Measurements from ENCODE around the gene DCLK3.

DCLK3 gene

DNA sequence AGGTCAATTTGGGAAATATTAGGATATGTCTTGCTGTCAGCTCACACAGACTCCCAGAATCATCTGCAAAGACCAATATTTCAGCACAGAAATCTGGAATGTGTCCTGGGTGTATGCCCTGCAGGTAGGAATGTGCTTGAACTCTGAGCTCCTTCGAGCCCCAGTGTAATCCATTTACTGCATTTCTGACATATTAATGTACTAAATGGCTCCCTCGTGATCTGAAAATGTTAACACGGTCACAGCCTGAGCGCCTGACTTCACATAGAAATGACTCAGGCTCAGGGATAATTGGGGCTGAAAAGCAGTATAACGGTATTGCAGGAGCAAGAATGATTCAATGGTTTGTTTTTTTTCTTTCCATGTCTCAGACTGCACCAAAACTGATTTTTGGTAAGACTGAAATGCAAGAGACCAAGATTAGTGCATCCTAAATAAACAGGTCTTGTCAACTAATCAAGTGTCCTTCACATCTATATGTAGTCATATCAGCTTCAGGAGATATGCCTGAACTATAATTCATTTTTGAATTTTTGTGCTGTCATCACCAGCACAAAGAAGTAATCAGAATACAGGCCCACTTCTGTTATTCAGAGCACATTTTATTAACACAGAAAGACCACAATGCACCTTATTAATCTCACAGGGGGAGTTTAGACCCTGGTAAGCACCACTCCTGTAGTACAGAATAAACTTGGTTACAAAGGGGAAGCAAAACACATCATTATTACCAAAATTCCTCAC is 49.8 kb downstream of the DCLK3 start:
- no peaks in the 10 kb centered on the region for H3K79me2 ChIP-seq (ENCODE audit: control insufficient read depth, insufficient read depth, low read length, poor library complexity)
- no peaks in the 10 kb centered on the region for H3K27me3 ChIP-seq (ENCODE audit: insufficient read depth, low read length)
- no peak overlapping the region for H3K9ac ChIP-seq (ENCODE audit: low read length)
- WGBS (ENCODE audit: extremely low coverage, insufficient coverage, insufficient read length) = no CpG with 5 or more reads among the region's 5 CpGs
- no peak overlapping the region for H2BK5ac ChIP-seq (ENCODE audit: low read depth, low read length, poor library complexity)
- H3K4ac ChIP-seq (ENCODE audit: low read depth, low read length) = no peak overlapping the region
- H4K12ac ChIP-seq (ENCODE audit: low read depth, low read length) = no peak overlapping the region
- H2BK12ac ChIP-seq (ENCODE audit: low read length) = no peak overlapping the region
- H3K27ac ChIP-seq (ENCODE audit: low read depth, low read length) = no peak overlapping the region
- no peaks in the 10 kb centered on the region for H3K9me3 ChIP-seq (ENCODE audit: insufficient read depth, low read depth, low read length)
- no peak overlapping the region for H4K91ac ChIP-seq (ENCODE audit: low read depth, low read length)
- H4K8ac ChIP-seq (ENCODE audit: low read depth, low read length) = no peak overlapping the region
- H2BK120ac ChIP-seq (ENCODE audit: insufficient read depth, low read length, poor library complexity) = no peak overlapping the region
- no peak overlapping the region for H3K4me2 ChIP-seq (ENCODE audit: low read length)
- no peaks in the 10 kb centered on the region for H3K36me3 ChIP-seq (ENCODE audit: control insufficient read depth in 1 of 2, insufficient read depth in 2 of 2, low read length in 2 of 2)
- H2AK5ac ChIP-seq (ENCODE audit: low read length) = no peak overlapping the region
- no peak overlapping the region for H3K4me3 ChIP-seq (ENCODE audit: low read depth, low read length)
- H3K79me1 ChIP-seq (ENCODE audit: low read length) = no peaks in the 10 kb centered on the region
- no peak overlapping the region for H2AFZ ChIP-seq (ENCODE audit: insufficient read depth, low read length, poor library complexity)
- no peak overlapping the region for H3K18ac ChIP-seq (ENCODE audit: low read length)
- peaks cover 0 to 3% of the 10 kb centered on the region in 2 experiments for H3K4me1 ChIP-seq (ENCODE audit: control insufficient read depth in 1 of 2, insufficient read depth in 2 of 2, low read length in 2 of 2)
- no peak overlapping the region for H3K14ac ChIP-seq (ENCODE audit: low read length)
- DNase-seq = peak; percentile 70 to 87
- H3K23ac ChIP-seq (ENCODE audit: low read length) = no peak overlapping the region

DNA sequence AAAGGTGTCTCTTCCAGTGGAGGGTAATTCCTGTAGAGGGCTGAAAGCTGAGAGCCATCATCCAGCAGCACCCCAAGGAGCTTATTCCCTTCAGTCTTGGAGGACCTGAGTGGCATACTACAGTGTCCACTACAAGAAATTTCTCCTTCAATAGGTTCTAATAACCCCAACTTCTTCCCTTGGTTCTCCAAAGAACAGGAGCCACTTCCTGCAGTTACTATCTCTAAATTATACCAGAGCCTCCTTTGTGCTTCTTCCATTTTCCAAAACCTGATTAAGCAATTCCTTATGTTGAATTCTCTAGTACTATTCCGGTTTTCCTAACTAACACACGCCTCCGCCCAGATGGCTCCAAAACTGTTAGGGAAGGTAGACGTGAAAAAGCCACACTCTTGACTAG is 50.4 kb downstream of the DCLK3 start:
- Histone ChIP-seq H4K8ac (ENCODE audit: low read depth, low read length) (no peak overlapping the region), H3K79me2 (ENCODE audit: control insufficient read depth, insufficient read depth, low read length, poor library complexity) (no peaks in the 10 kb centered on the region), H3K4me2 (ENCODE audit: low read length) (no peak overlapping the region), H3K9me3 (ENCODE audit: insufficient read depth, low read depth, low read length) (no peaks in the 10 kb centered on the region), H3K4me3 (ENCODE audit: low read depth, low read length) (no peak overlapping the region), H3K14ac (ENCODE audit: low read length) (no peak overlapping the region), H3K18ac (ENCODE audit: low read length) (no peak overlapping the region), H3K4me1 (ENCODE audit: control insufficient read depth in 1 of 2, insufficient read depth in 2 of 2, low read length in 2 of 2) (peaks cover 0 to 3% of the 10 kb centered on the region in 2 experiments), H2BK5ac (ENCODE audit: low read depth, low read length, poor library complexity) (no peak overlapping the region), H3K36me3 (ENCODE audit: control insufficient read depth in 1 of 2, insufficient read depth in 2 of 2, low read length in 2 of 2) (no peaks in the 10 kb centered on the region), H3K27me3 (ENCODE audit: insufficient read depth, low read length) (no peaks in the 10 kb centered on the region), H3K9ac (ENCODE audit: low read length) (no peak overlapping the region), H3K79me1 (ENCODE audit: low read length) (no peaks in the 10 kb centered on the region), H2AFZ (ENCODE audit: insufficient read depth, low read length, poor library complexity) (no peak overlapping the region), H2AK5ac (ENCODE audit: low read length) (no peak overlapping the region), H2BK12ac (ENCODE audit: low read length) (no peak overlapping the region), H3K23ac (ENCODE audit: low read length) (no peak overlapping the region), H4K91ac (ENCODE audit: low read depth, low read length) (no peak overlapping the region), H3K27ac (ENCODE audit: low read depth, low read length) (no peak overlapping the region), H4K12ac (ENCODE audit: low read depth, low read length) (no peak overlapping the region), H2BK120ac (ENCODE audit: insufficient read depth, low read length, poor library complexity) (no peak overlapping the region), H3K4ac (ENCODE audit: low read depth, low read length) (no peak overlapping the region)
- no peak for DNase-seq
- no CpG with 5 or more reads among the region's 4 CpGs for WGBS (ENCODE audit: extremely low coverage, insufficient coverage, insufficient read length)

DNA sequence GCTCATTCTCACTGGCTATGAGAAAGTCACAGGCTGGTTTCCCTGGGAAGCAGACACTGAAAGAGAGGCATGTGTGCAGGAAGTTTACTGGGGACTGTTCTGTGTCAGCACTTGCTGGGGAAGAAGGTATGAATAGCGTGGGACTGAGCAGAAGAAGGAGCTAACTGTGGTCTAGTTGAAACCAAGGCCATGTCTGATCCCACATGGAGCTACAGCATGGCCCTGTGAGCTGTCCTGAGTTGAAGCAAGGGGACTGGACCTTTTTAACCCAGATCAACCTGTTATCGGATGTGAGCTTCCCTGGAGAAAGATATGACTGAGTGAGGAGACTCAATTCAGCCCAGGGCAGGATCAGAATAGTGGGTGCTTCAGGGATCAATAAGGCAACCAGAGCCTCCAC is 53.7 kb downstream of the DCLK3 start:
- H3K79me1 ChIP-seq (ENCODE audit: low read length) = no peaks in the 10 kb centered on the region
- H2BK120ac ChIP-seq (ENCODE audit: insufficient read depth, low read length, poor library complexity) = no peak overlapping the region
- peaks cover 0 to 3% of the 10 kb centered on the region in 2 experiments for H3K4me1 ChIP-seq (ENCODE audit: control insufficient read depth in 1 of 2, insufficient read depth in 2 of 2, low read length in 2 of 2)
- no peaks in the 10 kb centered on the region for H3K79me2 ChIP-seq (ENCODE audit: control insufficient read depth, insufficient read depth, low read length, poor library complexity)
- no peak overlapping the region for H3K14ac ChIP-seq (ENCODE audit: low read length)
- no peak overlapping the region for H3K4me3 ChIP-seq (ENCODE audit: low read depth, low read length)
- H3K23ac ChIP-seq (ENCODE audit: low read length) = no peak overlapping the region
- no peaks in the 10 kb centered on the region for H3K36me3 ChIP-seq (ENCODE audit: control insufficient read depth in 1 of 2, insufficient read depth in 2 of 2, low read length in 2 of 2)
- DNase-seq = no peak
- no peak overlapping the region for H4K12ac ChIP-seq (ENCODE audit: low read depth, low read length)
- H2AFZ ChIP-seq (ENCODE audit: insufficient read depth, low read length, poor library complexity) = no peak overlapping the region
- WGBS (ENCODE audit: extremely low coverage, insufficient coverage, insufficient read length) = no CpG with 5 or more reads among the region's 2 CpGs
- H3K27me3 ChIP-seq (ENCODE audit: insufficient read depth, low read length) = no peaks in the 10 kb centered on the region
- no peak overlapping the region for H3K4ac ChIP-seq (ENCODE audit: low read depth, low read length)
- no peak overlapping the region for H2AK5ac ChIP-seq (ENCODE audit: low read length)
- H4K91ac ChIP-seq (ENCODE audit: low read depth, low read length) = no peak overlapping the region
- no peak overlapping the region for H3K27ac ChIP-seq (ENCODE audit: low read depth, low read length)
- H4K8ac ChIP-seq (ENCODE audit: low read depth, low read length) = no peak overlapping the region
- H2BK5ac ChIP-seq (ENCODE audit: low read depth, low read length, poor library complexity) = no peak overlapping the region
- H3K9me3 ChIP-seq (ENCODE audit: insufficient read depth, low read depth, low read length) = no peaks in the 10 kb centered on the region
- H3K9ac ChIP-seq (ENCODE audit: low read length) = no peak overlapping the region
- H3K4me2 ChIP-seq (ENCODE audit: low read length) = no peak overlapping the region
- H3K18ac ChIP-seq (ENCODE audit: low read length) = no peak overlapping the region
- H2BK12ac ChIP-seq (ENCODE audit: low read length) = no peak overlapping the region

DNA sequence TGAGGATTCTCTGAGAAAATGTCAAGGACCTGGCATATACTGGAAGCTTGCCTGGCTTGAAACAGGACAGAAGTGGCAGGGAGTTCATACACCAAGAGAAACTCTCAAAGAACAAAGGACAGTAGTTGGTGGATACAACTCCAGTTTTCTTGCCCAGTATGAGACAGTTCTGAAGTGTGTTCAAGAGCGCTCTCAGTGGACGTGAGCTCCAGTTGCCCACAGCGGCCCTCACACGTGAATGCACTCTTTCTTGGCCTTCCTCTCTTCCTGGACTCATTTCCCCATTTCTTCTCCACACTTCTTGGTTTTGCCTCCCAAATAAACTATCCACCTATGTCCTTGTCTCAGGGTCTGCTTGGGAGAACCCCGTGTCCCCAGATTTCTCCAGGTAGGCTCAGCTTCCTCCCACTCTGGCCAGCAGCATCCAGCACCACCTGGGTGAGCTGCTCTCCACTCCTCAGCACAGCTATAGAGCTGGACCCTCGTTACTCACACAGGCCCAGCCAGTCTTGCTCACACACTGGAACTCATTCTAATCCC is 54.5 kb downstream of the DCLK3 start:
- no peak overlapping the region for H2BK5ac ChIP-seq (ENCODE audit: low read depth, low read length, poor library complexity)
- no CpG with 5 or more reads among the region's 6 CpGs for WGBS (ENCODE audit: extremely low coverage, insufficient coverage, insufficient read length)

More for the DNA sequence above, 54.5 kb downstream of the DCLK3 start:
- no peak for DNase-seq
- H3K27me3 ChIP-seq (ENCODE audit: insufficient read depth, low read length) = no peaks in the 10 kb centered on the region
- H3K79me2 ChIP-seq (ENCODE audit: control insufficient read depth, insufficient read depth, low read length, poor library complexity) = no peaks in the 10 kb centered on the region
- no peak overlapping the region for H4K91ac ChIP-seq (ENCODE audit: low read depth, low read length)
- no peak overlapping the region for H3K4me3 ChIP-seq (ENCODE audit: low read depth, low read length)
- no peak overlapping the region for H3K9ac ChIP-seq (ENCODE audit: low read length)
- no peak overlapping the region for H2BK120ac ChIP-seq (ENCODE audit: insufficient read depth, low read length, poor library complexity)
- H3K18ac ChIP-seq (ENCODE audit: low read length) = no peak overlapping the region
- H3K9me3 ChIP-seq (ENCODE audit: insufficient read depth, low read depth, low read length) = no peaks in the 10 kb centered on the region
- H2AFZ ChIP-seq (ENCODE audit: insufficient read depth, low read length, poor library complexity) = no peak overlapping the region
- H2BK12ac ChIP-seq (ENCODE audit: low read length) = no peak overlapping the region
- no peak overlapping the region for H3K14ac ChIP-seq (ENCODE audit: low read length)
- H3K79me1 ChIP-seq (ENCODE audit: low read length) = no peaks in the 10 kb centered on the region
- H3K4me2 ChIP-seq (ENCODE audit: low read length) = no peak overlapping the region
- H3K36me3 ChIP-seq (ENCODE audit: control insufficient read depth in 1 of 2, insufficient read depth in 2 of 2, low read length in 2 of 2) = no peaks in the 10 kb centered on the region
- no peak overlapping the region for H3K4ac ChIP-seq (ENCODE audit: low read depth, low read length)
- no peak overlapping the region for H3K23ac ChIP-seq (ENCODE audit: low read length)
- H4K8ac ChIP-seq (ENCODE audit: low read depth, low read length) = no peak overlapping the region
- H3K4me1 ChIP-seq (ENCODE audit: control insufficient read depth in 1 of 2, insufficient read depth in 2 of 2, low read length in 2 of 2) = peaks cover 0 to 3% of the 10 kb centered on the region in 2 experiments
- no peak overlapping the region for H2AK5ac ChIP-seq (ENCODE audit: low read length)
- no peak overlapping the region for H3K27ac ChIP-seq (ENCODE audit: low read depth, low read length)
- no peak overlapping the region for H4K12ac ChIP-seq (ENCODE audit: low read depth, low read length)

Measured in trophoblast cell (in vitro differentiated cells and primary cell).